ENCODE results near the gene PRPF6.
"Not testable (repeated sequence)": the region's sequence is repeated elsewhere in the genome, so short reads cannot be mapped to it uniquely, and the experiment has no call there.

Gene PRPF6

DNA sequence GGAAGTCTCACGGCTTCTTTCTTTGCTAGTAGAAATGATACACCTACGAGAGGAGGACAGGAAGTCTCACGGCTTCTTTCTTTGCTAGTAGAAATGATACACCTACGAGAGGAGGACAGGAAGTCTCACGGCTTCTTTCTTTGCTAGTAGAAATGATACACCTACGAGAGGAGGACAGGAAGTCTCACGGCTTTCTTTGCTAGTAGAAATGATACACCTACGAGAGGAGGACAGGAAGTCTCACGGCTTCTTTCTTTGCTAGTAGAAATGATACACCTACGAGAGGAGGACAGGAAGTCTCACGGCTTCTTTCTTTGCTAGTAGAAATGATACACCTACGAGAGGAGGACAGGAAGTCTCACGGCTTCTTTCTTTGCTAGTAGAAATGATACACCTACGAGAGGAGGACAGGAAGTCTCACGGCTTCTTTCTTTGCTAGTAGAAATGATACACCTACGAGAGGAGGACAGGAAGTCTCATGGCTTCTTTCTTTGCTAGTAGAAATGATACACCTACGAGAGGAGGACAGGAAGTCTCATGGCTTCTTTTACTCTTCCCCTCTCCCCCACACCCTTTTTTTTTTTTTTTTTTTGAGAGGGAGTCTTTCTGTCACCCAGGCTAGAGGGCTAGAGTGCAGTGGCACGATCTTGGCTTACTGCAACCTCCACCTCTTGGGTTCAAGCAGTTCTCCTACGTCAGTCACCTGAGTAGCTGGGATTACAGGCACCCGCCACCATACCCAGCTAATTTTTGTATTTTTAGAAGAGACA lies 31.6 kb downstream of the PRPF6 start:
- not testable (repeated sequence) for DNase-seq

DNA sequence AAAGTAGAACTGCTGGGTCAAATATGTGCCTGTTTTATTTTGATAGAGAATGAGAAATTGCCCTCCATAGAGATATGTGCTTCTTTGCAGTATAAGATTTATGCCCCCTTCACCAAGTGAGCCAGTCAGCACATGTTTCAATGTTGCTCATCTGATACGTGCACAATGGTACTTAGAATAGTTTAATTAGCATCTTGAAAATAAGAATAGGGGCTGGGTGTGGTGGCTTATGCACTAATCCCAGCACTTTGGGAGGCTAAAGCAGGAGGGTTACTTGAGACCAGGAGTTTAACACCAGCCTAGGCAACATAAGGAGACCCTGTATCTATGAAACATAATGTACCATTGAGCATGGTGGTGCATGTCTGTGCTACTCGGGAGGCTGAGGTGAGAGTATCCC lies 34.7 kb downstream of the PRPF6 start:
- no peak for DNase-seq

DNA sequence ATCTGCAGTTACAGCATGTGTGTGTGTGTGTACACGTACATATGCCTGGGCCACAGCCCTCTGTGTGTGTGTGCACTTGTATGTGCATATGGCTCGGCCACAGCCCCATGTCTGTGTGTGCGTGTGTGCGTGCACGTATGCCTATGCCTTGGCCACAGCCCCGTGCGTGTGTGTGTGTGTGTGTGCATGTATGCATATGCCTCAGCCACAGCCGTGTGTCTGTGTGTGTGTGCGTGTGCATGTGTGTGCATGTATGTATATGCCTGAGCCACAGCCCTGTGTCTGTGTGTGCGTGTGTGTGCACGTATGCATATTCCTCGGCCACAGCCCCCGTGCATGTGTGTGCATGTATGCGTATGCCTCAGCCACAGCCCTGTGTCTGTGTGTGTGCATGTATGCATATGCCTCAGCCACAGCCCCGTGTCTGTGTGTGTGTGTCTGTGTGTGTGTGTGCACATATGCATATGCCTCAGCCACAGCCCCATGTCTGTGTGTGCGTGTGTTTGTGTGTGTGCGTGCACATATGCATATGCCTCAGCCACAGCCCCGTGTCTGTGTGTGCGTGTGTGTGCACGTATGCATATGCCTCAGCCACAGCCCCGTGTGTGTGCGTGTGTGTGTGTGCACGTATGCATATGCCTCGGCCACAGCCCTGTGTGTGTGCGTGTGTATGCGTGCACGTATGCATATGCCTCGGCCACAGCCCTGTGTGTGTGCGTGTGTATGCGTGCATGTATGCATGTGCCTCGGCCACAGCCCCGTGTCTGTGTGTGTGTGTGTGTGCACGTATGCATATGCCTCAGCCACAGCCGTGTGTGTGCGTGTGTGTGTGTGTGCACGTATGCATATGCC lies 40.4 kb downstream of the PRPF6 start:
- no peak for DNase-seq

- no peak for DNase-seq
Measured at GRCh38 chr20:64022671-64023360, 41.9 kb downstream of the PRPF6 start.

GRCh38 chr20:64023361-64024140 lies 42.6 kb downstream of the PRPF6 start:
- no peak for DNase-seq

GRCh38 chr20:64024141-64024990 lies 43.4 kb downstream of the PRPF6 start:
- no peak for DNase-seq

DNA sequence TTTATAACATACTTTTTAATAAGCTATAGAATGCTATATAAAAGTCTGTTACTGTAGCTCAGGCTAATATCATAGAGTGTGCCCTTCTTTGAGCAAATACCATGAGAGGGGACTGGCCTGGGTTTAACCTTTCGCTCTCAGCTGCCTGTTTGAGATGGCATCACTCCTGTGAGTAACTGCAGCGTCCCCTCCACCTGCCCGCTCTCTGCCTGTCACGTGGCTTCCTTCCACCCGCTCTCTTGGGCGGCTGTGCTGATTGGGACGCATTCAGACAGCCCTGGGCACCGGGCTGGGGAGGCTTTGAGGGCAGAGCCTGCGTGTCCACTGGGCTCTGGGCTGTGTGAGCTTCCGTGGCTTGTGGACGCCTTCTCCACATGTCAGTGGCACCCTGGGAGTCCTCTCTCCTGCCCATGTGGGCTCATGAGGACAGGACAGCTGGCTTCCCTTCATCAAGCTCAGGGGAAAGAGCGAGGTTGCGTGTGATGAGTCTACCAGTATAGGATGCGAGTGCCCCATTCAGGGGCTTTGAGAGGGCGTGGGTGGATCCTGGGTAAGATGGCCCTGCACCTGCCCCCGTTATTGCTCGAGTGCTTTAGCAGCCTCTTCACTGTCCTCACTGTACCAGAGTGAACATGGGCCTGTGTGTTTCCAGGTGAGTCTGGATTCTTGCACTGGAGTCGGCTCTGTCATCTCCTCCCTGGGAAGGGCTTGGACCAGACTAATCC lies 44.3 kb downstream of the PRPF6 start:
- DNase-seq: no peak

DNA sequence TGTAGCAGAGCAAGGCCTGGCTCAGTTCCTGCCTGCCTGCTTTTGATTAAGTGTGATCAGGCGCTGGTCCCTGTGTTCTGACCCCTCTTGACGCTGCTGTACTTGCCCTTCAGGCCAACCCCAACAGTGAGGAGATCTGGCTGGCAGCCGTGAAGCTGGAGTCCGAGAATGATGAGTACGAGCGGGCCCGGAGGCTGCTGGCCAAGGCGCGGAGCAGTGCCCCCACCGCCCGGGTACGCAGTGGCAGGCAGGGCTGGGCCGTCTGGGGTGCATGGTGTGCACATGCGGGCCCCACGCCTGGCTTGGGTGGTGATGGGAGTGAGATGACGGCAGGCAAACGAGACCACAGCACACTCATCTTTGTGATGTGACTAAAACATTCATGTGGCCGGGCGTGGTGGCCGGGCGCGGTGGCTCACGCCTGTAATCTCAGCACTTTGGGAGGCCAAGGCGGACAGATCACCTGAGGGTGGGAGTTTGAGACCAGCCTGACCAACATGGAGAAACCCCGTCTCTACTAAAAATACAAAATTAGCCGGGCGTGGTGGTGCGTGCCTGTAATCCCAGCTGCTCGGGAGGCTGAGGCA lies 45.0 kb downstream of the PRPF6 start:
- DNase-seq: no peak

DNA sequence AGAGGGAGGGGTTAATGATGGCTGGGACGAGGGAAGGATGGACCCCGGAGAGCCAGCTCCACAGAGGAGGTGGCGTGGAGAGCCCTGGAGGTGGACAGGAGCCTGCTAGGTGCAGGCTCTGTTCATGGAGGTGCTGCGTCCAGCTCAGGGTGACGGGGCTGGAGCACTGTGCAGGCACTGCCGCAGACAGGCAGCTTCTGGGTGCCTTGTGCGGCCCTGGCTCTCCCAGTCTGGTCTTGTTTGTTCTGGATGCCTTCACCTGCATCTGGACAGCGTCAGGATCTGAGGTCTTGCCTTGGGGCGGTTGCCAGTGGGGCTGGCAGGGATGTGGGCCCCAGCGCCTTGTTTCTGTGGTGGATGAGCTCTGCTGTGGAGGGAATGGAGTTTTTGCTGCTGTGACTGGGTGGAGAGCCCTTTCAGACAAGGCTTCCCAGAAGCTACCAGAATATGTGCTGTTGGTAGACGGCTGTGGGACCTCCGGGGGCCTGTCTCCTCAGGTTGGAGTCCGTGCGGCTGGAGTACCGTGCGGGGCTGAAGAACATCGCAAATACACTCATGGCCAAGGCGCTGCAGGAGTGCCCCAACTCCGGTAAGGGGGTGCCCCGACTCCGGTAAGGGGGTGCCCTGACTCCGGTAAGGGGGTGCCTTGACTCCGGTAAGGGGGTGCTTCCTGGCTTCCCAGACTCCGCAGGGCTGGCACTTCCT lies 47.2 kb downstream of the PRPF6 start:
- no peak for DNase-seq

GRCh38 chr20:64029293-64030117 lies 48.6 kb downstream of the PRPF6 start:
- DNase-seq: no peak

DNA sequence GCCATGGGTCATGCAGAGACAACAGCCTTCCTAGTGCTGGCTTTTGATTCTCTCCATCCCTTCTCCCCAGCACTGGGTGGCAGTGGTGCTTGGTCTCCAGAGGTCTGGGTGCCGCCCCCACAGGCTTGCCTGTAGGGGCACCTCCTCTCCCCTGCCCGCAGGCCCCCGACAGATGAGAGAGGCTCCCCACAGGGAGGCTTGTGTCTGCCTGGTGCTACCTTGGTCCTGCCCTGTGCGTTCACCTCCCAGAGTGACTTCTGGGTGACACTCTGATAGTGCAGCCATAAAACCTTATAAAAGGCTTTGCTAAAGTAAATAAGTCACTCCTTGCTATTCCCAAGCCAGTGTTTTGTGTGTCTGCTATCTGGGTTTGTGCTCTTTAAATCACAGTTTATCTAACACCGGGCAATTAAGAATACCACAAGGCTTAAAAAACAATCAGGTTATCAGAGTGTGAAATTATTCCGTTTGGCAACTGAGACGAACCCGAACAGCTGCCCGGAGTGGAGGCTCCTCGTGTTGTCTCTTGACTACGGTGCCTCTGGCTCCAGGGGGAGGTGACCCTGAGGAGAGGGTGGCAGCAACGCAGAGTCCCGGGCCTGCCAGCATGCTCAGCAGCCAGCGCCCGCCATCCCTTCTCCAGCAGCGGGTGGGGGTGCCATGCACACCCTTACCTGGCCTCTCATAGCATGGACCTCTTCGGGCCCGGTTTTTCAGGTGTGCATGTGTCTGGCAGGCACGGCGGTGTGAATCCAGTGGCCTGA lies 49.6 kb downstream of the PRPF6 start:
- DNase-seq: no peak

- no peak for DNase-seq
Measured at GRCh38 chr20:64031822-64032314, 50.9 kb downstream of the PRPF6 start.

DNA sequence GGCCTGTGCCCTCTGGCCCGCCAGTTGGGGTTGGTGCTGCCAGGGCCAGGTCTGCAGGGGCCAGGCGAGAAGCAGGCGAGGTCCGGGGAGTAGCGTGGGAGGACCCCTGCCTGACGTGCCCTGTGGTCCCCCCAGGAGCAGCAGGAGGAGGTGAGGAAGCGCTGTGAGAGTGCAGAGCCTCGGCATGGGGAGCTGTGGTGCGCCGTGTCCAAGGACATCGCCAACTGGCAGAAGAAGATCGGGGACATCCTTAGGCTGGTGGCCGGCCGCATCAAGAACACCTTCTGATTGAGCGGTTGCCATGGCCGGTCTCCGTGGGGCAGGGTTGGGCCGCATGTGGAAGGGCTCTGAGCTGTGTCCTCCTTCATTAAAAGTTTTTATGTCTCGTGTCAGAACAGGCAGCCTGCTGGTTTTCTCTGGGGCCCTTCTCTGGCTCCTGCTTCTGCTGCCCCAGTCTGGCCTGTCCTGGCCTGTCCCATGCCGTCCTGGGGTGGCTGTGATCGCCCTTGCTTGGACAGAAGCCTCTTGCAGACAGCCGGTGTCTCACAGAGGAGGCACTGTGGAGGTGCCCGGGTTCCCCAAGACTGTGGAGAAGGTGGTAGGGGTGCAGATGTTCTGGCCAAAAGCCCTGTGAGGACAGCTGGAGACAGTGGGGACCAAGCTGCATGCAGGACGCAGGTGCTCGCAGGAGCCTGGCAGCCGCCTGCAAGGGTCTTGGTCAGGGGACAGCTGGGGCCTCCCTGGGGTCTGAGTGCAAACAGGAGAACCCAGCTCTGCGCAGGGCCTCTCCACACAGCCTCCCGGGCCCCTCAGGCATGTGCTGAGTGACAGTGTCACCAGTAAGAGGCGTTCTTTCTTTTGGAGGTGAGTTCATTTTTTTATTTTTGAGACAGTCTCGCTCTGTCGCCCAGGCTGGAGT lies 52.0 kb downstream of the PRPF6 start:
- no peak for DNase-seq

- DNase-seq: no peak
Measured at GRCh38 chr20:64033981-64034493, 53.1 kb downstream of the PRPF6 start.

GRCh38 chr20:64035066-64035932 lies 54.4 kb downstream of the PRPF6 start:
- DNase-seq: no peak

DNA sequence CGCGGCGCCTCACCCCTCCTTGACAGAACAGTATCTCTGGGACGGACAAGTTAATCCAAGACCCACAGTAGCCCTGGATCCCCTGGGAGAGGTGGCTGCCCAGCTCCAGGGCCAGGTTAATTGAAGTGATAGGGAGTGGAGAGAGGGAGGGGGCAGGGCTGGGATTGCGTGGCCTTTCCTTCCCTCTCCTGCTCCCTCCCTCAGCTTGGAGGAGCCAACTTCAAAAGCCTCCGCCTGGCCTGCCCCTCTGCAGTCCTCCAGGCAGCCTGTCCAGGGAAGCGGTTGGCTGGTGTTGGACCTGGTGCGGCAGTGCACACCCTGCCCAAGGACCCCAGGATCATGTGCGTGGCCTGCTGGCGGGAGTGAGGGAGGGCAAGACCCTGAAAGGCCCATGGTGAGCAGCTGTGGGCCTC lies 55.0 kb downstream of the PRPF6 start, which contains the start of gene C20orf204:
Gene C20orf204 (plus strand): TSS at position 250 of the 413 bp plus-strand sequence. CDS start 142 bp downstream, at position 392.
- DNase-seq: no peak
